OCI-LY7 (cell line): Measurements from ENCODE around the gene NAPSA.

Experiments
- CTCF ChIP-seq: fragments of 200-600 bp; sonication (generic); conservative IDR thresholded peaks from 2 replicates; pipeline ENCODE4 v1.5.1; 2014; ENCODE audit warnings: mild to moderate bottlenecking, antibody characterized with exemption, low read length, moderate library complexity, mixed read lengths
- EZH2phosphoT487 ChIP-seq: fragments of 200-600 bp; sonication (generic); IDR thresholded peaks from 2 replicates; pipeline ENCODE4 v1.6.1; 2018; ENCODE audit warnings: low read depth, borderline replicate concordance, mild to moderate bottlenecking, mixed run types, antibody characterized with exemption, low read length, moderate library complexity, mixed read lengths

GRCh38 chr19:50398675-50399367 lies 33.4 kb upstream of the NAPSA start:
- TF ChIP-seq CTCF (no peak), EZH2phosphoT487 (no peak)
